Spleen (tissue), 7 donors: ENCODE results near the gene KRT13.

Experiments used
- CTCF ChIP-seq, 11 experiments: fragments of 200-600 bp in 7 of 11; fragments of 450-650 bp in 4 of 11; sonication (generic) in 4 of 11; IDR thresholded peaks in 8 of 11; conservative IDR thresholded peaks in 3 of 11; 1 replicate in 7 of 11; 2 replicates in 4 of 11; pipeline versions ENCODE4 v1.4.0 to v1.8.0; 2016 to 2021; ENCODE audit warnings: antibody characterized with exemption in 11 of 11, inconsistent platforms in 4 of 11, mild to moderate bottlenecking in 1 of 11
- POLR2A ChIP-seq, 3 donors: fragments of 450-650 bp; IDR thresholded peaks; one replicate each; pipeline ENCODE4 v1.5.1; 2017; ENCODE audit warnings: antibody characterized with exemption in 3 of 3, mild to moderate bottlenecking in 1 of 3
- POLR2AphosphoS5 ChIP-seq, 3 donors: sonication (generic); formaldehyde crosslinking; IDR thresholded peaks; one replicate each; pipeline ENCODE4 v1.5.1; 2017; ENCODE audit warnings: antibody characterized with exemption in 3 of 3
- donor health status: DM: no; HTN: no; CAD: no; lungs with moderate emphysema.
- donor health status: DM: no; HTN: no; CAD: no.
- donor health status: DM: no; HTN: no; CAD: no.

GRCh38 chr17:41456204-41456603, 49.2 kb downstream of the KRT13 start:
- TF ChIP-seq CTCF (IDR thresholded peaks at IDR 0.05 in 8 of 11, conservative IDR thresholded peaks at IDR 0.05 in 3 of 11) (no peak), POLR2A (IDR thresholded peaks at IDR 0.05) (no peak), POLR2AphosphoS5 (IDR thresholded peaks at IDR 0.05) (no peak)
